HUES6 (cell line): Measurements from ENCODE around the gene DNAJC1.

Experiments
- H3K27ac ChIP-seq: 2 replicates; pipeline ENCODE4 v1.7.0; 2013; ENCODE audit warnings: low read depth, mild to moderate bottlenecking, low read length, inconsistent platforms
- H3K27me3 ChIP-seq: 2 replicates; pipeline ENCODE4 v1.6.1; 2013; ENCODE audit warnings: low read length; ENCODE audit not compliant: control insufficient read depth, insufficient read depth
- H3K36me3 ChIP-seq: 2 replicates; pipeline ENCODE4 v1.6.1; 2013; ENCODE audit warnings: low read length; ENCODE audit not compliant: control insufficient read depth, insufficient read depth
- H3K4me1 ChIP-seq: 2 replicates; pipeline ENCODE4 v1.6.1; 2013; ENCODE audit warnings: low read length; ENCODE audit not compliant: control insufficient read depth, insufficient read depth
- H3K4me3 ChIP-seq: 2 replicates; pipeline ENCODE4 v1.5.1; 2013; ENCODE audit warnings: low read depth, low read length
- H3K9ac ChIP-seq: one replicate; pipeline ENCODE4 v1.6.1; 2013; ENCODE audit warnings: mild to moderate bottlenecking, low read length
- H3K9me3 ChIP-seq: 2 replicates; pipeline ENCODE4 v1.6.1; 2013; ENCODE audit warnings: low read depth, low read length; ENCODE audit not compliant: control insufficient read depth, insufficient read depth

Gene DNAJC1

GRCh38 chr10:21747809-21748208 is 255.7 kb downstream of the DNAJC1 start:
- Histone ChIP-seq H3K9ac (no peak overlapping the region), H3K4me3 (no peak overlapping the region), H3K27me3 (no peaks in the 10 kb centered on the region), H3K36me3 (peaks cover 22% of the 10 kb centered on the region), H3K27ac (no peak overlapping the region), H3K4me1 (peaks cover 43% of the 10 kb centered on the region), H3K9me3 (no peaks in the 10 kb centered on the region)

DNA sequence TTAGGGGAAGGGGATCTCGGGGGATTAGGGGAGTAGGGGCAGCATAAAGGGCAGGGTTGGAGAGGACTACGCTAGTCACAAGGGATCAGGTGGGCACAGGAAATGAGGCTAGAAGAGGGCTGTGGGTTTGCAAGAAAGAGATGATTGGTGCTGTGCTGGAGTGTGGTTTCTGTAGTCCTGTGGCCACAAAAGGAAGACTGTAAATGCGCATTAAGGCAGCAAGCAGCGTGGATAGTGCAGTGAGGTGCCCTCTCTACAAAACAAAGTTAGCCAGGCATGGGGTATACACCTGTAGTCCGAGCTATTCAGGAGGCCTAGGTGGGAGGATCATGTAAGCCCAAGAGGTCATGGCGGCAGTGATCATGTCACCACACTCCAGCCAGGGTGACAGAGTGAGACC is 257.4 kb downstream of the DNAJC1 start:
- H3K27me3 ChIP-seq, result no peaks in the 10 kb centered on the region
- H3K9me3 ChIP-seq, result no peaks in the 10 kb centered on the region
- no peak overlapping the region for H3K27ac ChIP-seq
- no peak overlapping the region for H3K9ac ChIP-seq
- H3K4me3 ChIP-seq, result no peak overlapping the region
- H3K4me1 ChIP-seq, result peaks cover 31% of the 10 kb centered on the region
- peaks cover 38% of the 10 kb centered on the region for H3K36me3 ChIP-seq

- Histone ChIP-seq H3K9me3 (no peaks in the 10 kb centered on the region), H3K4me3 (no peak overlapping the region), H3K27ac (no peak overlapping the region), H3K9ac (no peak overlapping the region), H3K27me3 (no peaks in the 10 kb centered on the region), H3K36me3 (peaks cover 57% of the 10 kb centered on the region), H3K4me1 (peaks cover 16% of the 10 kb centered on the region)
These were observed 259.3 kb downstream of the DNAJC1 start for GRCh38 chr10:21744223-21744622.

DNA sequence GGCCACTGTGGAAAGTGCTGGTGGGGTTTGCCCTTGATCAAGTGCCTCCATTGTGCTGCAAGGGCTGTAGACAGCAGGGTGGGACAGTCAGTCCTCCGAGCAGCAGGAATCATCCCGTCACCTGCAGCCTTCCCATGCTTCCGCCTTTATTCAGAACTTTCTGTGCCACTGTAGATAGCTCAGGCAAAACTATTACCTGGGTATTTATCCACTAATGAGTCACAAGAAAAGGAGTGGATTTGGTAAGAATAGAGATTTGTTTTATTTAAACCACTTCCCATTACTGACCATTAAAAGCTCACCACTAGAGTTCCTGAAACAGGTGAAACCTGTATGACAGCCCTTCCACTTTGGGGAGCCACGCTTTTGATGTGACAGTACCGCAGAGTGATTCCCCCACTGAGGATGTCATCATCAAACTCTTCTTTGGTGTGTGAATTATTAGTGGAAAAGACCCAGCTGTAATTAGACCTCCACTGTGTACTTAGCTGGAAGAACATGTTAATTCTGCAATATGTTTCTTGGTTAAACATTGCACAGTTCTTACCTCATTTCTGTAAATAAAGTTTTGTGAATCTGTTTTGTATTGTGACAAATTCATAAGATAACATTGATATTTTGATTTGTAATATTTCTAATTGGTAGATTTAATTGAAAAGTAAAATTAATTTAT is 260.7 kb downstream of the DNAJC1 start:
- Histone ChIP-seq H3K9me3 (no peaks in the 10 kb centered on the region), H3K9ac (no peak overlapping the region), H3K4me3 (no peak overlapping the region), H3K27me3 (no peaks in the 10 kb centered on the region), H3K4me1 (peaks cover 10% of the 10 kb centered on the region), H3K27ac (no peak overlapping the region), H3K36me3 (peaks cover 68% of the 10 kb centered on the region)

DNA sequence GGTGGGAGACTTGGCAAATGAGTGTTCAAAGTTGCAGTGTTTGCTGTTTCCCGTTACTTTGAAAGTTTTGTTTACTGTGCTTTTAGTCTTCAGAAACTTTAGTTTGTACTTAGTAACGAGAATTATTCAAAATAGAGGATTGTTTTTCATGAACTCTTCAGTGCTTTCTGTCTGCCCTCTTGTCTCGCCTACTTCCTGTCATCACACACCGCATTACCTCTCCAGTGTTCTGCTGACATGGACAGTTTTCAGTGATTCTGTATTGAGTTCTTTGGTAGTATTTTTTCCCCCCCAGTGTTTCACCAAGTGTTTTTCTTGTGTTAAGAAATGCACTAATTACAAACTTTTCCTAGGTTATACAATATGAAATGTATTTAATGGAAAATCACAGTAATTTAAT is 262.5 kb downstream of the DNAJC1 start:
- Histone ChIP-seq H3K27ac (no peak overlapping the region), H3K9ac (no peak overlapping the region), H3K4me3 (no peak overlapping the region), H3K27me3 (no peaks in the 10 kb centered on the region), H3K36me3 (peaks cover 83% of the 10 kb centered on the region), H3K9me3 (no peaks in the 10 kb centered on the region), H3K4me1 (peaks cover 6% of the 10 kb centered on the region)

DNA sequence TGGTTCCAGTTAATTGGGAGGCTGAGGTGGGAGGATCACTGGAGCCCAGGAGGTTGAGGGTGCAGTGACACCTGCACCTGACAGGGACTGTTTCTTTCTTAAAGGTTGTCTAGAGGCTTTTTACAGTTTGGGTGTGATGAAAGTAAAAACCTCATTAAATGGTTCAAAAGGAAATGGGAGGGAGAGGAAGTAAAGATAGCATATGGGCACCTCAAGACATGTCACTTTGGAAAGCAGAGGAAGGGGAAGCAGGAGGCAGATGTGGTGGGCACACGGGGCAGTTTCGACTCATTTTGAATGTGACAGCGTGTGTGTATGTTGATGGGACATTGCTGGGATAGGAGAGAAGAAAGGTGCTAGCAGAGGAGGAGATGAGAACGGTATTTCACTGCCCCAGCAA is 266.4 kb downstream of the DNAJC1 start:
- Histone ChIP-seq H3K27me3 (no peaks in the 10 kb centered on the region), H3K4me1 (peaks cover 8% of the 10 kb centered on the region; the same call in 1 of the 2 replicates), H3K36me3 (peaks cover 78% of the 10 kb centered on the region), H3K9ac (no peak overlapping the region), H3K9me3 (no peaks in the 10 kb centered on the region), H3K4me3 (no peak overlapping the region), H3K27ac (no peak overlapping the region)

DNA sequence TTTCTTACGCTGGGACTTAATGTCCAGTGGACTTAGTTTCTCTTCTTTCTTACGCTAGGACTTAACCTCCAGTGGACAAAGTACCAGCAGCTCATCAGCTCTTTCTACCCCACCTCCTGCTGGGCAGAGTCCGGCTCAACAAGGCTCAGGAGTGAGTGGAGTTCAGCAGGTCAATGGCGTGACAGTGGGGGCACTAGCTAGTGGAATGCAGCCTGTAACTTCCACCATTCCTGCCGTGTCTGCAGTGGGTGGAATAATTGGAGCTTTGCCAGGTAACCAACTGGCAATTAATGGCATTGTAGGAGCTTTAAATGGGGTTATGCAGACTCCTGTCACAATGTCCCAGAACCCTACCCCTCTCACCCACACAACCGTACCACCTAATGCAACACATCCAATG is 269.8 kb downstream of the DNAJC1 start:
- Histone ChIP-seq H3K4me1 (peaks cover 9% of the 10 kb centered on the region), H3K27ac (no peak overlapping the region), H3K9ac (no peak overlapping the region), H3K36me3 (peaks cover 51% of the 10 kb centered on the region), H3K9me3 (no peaks in the 10 kb centered on the region), H3K4me3 (no peak overlapping the region), H3K27me3 (no peaks in the 10 kb centered on the region)

GRCh38 chr10:21732067-21732772 is 271.3 kb downstream of the DNAJC1 start:
- peaks cover 47% of the 10 kb centered on the region for H3K36me3 ChIP-seq
- no peaks in the 10 kb centered on the region for H3K9me3 ChIP-seq
- no peak overlapping the region for H3K27ac ChIP-seq
- H3K4me3 ChIP-seq, result no peak overlapping the region
- no peaks in the 10 kb centered on the region for H3K27me3 ChIP-seq
- H3K9ac ChIP-seq, result peak overlapping the region; percentile 40
- H3K4me1 ChIP-seq, result peaks cover 15% of the 10 kb centered on the region

DNA sequence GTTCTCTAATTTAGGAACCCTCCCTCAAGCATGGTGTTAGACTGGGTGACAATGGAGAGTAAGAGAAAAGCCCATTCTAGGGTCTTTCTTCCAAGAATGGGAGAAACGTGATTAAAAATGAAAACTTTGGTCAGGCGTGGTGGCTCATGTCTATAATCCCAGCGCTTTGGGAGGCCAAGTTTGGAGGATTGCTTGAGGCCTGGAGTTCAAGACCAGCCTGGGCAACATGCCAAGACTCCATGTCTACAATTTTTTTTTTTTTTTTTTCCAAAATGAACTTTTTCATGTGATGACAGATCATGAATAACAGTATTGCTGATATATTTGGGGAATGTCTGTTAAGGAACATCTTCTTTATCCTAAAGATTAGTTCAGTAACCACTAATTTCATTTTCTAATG is 274.9 kb downstream of the DNAJC1 start:
- no peaks in the 10 kb centered on the region for H3K9me3 ChIP-seq
- H3K27ac ChIP-seq, result no peak overlapping the region
- H3K4me1 ChIP-seq, result peaks cover 31% of the 10 kb centered on the region
- H3K27me3 ChIP-seq, result no peaks in the 10 kb centered on the region
- peaks cover 21% of the 10 kb centered on the region for H3K36me3 ChIP-seq
- H3K9ac ChIP-seq, result no peak overlapping the region
- no peak overlapping the region for H3K4me3 ChIP-seq

DNA sequence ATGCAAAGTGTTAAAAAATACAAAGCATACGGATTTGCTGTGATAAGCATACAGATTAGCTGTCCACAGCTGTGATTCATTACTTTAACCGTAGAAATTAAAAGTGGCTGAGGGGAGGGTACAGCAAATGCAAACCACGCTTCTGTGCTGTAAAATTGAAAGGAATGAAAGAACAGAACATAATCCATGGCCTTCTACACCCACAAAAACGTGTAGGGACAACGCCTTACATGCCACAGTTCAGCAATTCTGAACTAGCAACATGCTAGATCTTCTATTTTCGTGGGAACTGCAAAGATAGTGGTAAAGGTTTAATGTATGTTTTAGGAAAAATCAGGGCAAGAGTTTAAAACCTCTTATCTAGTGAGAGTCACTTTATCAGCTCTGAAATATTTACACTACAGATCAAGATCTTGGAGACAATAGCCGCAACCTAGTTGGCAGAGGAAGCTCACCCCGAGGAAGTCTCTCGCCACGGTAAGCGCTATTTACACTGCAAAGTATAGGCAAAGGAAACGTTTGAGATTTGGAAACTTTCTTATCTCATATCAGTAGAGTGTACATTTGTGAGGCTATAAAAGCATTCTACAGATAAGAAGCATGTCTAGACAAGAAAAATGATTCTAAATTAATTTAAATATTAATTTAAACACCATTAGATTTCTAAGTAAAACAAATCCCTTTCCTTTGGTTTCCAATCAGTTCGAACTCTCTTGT is 275.9 kb downstream of the DNAJC1 start:
- Histone ChIP-seq H3K9ac (no peak overlapping the region), H3K9me3 (no peaks in the 10 kb centered on the region), H3K27ac (no peak overlapping the region), H3K4me1 (peaks cover 31% of the 10 kb centered on the region), H3K4me3 (no peak overlapping the region), H3K36me3 (peaks cover 15% of the 10 kb centered on the region; the same call in 1 of the 2 replicates), H3K27me3 (no peaks in the 10 kb centered on the region)
